Embryonic facial prominence (tissue), 1 donor: ENCODE measurements around the gene ASB18.

Experiments
- DNase-seq: peaks from one replicate; pipeline ENCODE4 v3.0.0-alpha.2; 2016; ENCODE audit errors: extremely low spot score

The ASB18 gene

GRCh38 chr2:236175548-236176150, 88.6 kb downstream of the ASB18 start:
- DNase-seq, result no peak

GRCh38 chr2:236173729-236174607, 90.2 kb downstream of the ASB18 start:
- DNase-seq, result no peak

GRCh38 chr2:236173036-236173728, 91.0 kb downstream of the ASB18 start:
- DNase-seq, result no peak

GRCh38 chr2:236172255-236173035, 91.8 kb downstream of the ASB18 start:
- no peak for DNase-seq

- no peak for DNase-seq
These were observed 92.4 kb downstream of the ASB18 start for GRCh38 chr2:236171680-236172254.

- DNase-seq, result no peak
These were observed 93.0 kb downstream of the ASB18 start for GRCh38 chr2:236171181-236171679.

GRCh38 chr2:236170590-236171165, 93.5 kb downstream of the ASB18 start:
- no peak for DNase-seq

- DNase-seq, result no peak
These were observed 94.2 kb downstream of the ASB18 start for GRCh38 chr2:236169741-236170589.

GRCh38 chr2:236169151-236169721, 95.0 kb downstream of the ASB18 start:
- DNase-seq, result no peak

- DNase-seq, result no peak
These were observed 95.8 kb downstream of the ASB18 start, which contains the start of gene GBX2 for GRCh38 chr2:236168110-236169080. TSS of gene GBX2 (minus strand) at chr2:236168386. CDS start at chr2:236167971, 415 bp downstream.

GRCh38 chr2:236167297-236168109, 96.7 kb downstream of the ASB18 start:
- DNase-seq, result no peak

- no peak for DNase-seq
These were observed 97.4 kb downstream of the ASB18 start for GRCh38 chr2:236166796-236167296.

GRCh38 chr2:236165842-236166795, 98.1 kb downstream of the ASB18 start:
- no peak for DNase-seq

GRCh38 chr2:236164925-236165841, 99.0 kb downstream of the ASB18 start:
- no peak for DNase-seq
